Hepatocyte (in vitro differentiated cells): ENCODE results near the gene NPC2.

Experiments
- EZH2 ChIP-seq: fragments of 200-600 bp; sonication (generic); IDR thresholded peaks from 2 replicates; pipeline ENCODE4 v1.6.1; 2016; ENCODE audit warnings: antibody characterized with exemption, mild to moderate bottlenecking, borderline replicate concordance
- EZH2phosphoT487 ChIP-seq: fragments of 200-600 bp; sonication (generic); IDR thresholded peaks from one replicate; pipeline ENCODE4 v1.6.1; 2018; ENCODE audit warnings: antibody characterized with exemption, mild to moderate bottlenecking, low read depth, moderate library complexity; ENCODE audit not compliant: unreplicated experiment, severe bottlenecking
- TF ChIP-seq, protein P1 (sequence below): fragments of 200-600 bp; sonication (generic); IDR thresholded peaks from 2 replicates; pipeline ENCODE4 v1.5.1; 2016; ENCODE audit warnings: antibody characterized with exemption, mild to moderate bottlenecking; ENCODE audit not compliant: poor library complexity

DNA sequence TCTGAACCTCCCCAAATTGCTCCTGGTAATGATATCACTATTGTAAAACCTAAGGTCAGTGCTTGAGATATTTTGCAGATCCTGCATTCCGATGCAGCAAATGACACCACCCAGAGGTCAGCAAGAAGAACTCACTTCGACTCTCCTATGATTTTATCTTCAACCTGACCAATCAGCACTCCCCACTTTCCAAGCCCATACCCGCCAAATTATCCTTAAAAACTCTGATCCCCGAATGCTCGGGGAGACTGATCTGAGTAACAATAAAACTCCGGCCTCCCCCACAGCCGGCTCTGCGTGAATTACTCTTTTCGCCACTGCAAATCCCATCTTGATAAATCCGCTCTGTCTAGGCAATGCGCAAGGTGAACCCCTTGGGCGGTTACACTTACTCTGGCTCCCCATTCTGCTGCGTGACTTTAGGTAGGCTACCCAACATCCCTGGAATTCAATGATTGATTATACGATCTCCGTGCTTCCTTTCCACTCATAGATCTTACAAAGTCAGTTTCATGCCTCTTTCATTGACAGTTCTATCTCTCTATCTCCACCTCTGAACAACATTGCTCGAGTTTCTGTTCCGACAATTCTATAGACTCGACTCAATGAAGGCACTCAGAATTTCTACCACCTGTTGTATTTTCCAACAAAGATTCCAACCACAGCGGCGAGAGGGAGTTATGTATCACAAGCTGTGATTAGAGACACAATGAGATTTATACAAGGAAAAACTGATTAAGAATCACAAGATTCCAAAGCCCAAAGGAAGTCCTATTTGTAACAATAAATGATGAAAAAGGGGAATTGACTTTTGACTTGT lies 939 bp downstream of the NPC2 start:
- TF ChIP-seq, protein P1, sequence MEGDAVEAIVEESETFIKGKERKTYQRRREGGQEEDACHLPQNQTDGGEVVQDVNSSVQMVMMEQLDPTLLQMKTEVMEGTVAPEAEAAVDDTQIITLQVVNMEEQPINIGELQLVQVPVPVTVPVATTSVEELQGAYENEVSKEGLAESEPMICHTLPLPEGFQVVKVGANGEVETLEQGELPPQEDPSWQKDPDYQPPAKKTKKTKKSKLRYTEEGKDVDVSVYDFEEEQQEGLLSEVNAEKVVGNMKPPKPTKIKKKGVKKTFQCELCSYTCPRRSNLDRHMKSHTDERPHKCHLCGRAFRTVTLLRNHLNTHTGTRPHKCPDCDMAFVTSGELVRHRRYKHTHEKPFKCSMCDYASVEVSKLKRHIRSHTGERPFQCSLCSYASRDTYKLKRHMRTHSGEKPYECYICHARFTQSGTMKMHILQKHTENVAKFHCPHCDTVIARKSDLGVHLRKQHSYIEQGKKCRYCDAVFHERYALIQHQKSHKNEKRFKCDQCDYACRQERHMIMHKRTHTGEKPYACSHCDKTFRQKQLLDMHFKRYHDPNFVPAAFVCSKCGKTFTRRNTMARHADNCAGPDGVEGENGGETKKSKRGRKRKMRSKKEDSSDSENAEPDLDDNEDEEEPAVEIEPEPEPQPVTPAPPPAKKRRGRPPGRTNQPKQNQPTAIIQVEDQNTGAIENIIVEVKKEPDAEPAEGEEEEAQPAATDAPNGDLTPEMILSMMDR = peak; percentile 25
- TF ChIP-seq EZH2phosphoT487 (no peak), EZH2 (no peak)
